PC-3 (cell line): ENCODE results near the gene FAM124A. TPM values are rescaled to one million over a fixed set of nuclear protein-coding genes. Genes with fewer than 3 reads are reported as not detected.

Experiments
- ATAC-seq: fragments of 200-7000 bp; cut with Tn5 transposase; 2 replicates; pipeline ENCODE4 v1.9.1; 2020; ENCODE audit warnings: mild to moderate bottlenecking, moderate library complexity
- BruUV-seq: library from RNA; stranded (reverse); fragments of 400-500 nt; replicated peaks from 2 replicates; lab custom pipeline; 2021; lab: Mats Ljungman, UMichigan
- CTCF ChIA-PET: fragments of 300-600 bp; sonication (Branson Sonifier 250); formaldehyde crosslinking; loops from one replicate; lab custom pipeline; 2022; ENCODE audit warnings: antibody characterized with exemption; lab: Charles Lee
- POLR2A ChIA-PET: fragments of 300-600 bp; sonication (Branson Sonifier 250); formaldehyde crosslinking; loops from one replicate; lab custom pipeline; 2022; ENCODE audit warnings: antibody characterized with exemption; ENCODE audit not compliant: unreplicated experiment; lab: Charles Lee
- DNase-seq: peaks from one replicate; pipeline ENCODE4 v3.0.0-alpha.2; 2015
- H2AFZ ChIP-seq: fragments of 300-600 bp; sonication (generic); 2 replicates; pipeline ENCODE4 v1.6.0; 2016; ENCODE audit warnings: antibody characterized with exemption, low read length
- H3F3A ChIP-seq: fragments of 300-600 bp; sonication (generic); one replicate; pipeline ENCODE4 v1.6.0; 2017; ENCODE audit warnings: antibody characterized with exemption, low read length, control low read depth, mild to moderate bottlenecking; ENCODE audit not compliant: unreplicated experiment
- H3K27ac ChIP-seq: fragments of 300-600 bp; sonication (generic); 2 replicates; pipeline ENCODE4 v1.5.1; 2016; ENCODE audit warnings: mild to moderate bottlenecking, low read length
- H3K27me3 ChIP-seq: fragments of 300-600 bp; sonication (generic); 2 replicates; pipeline ENCODE4 v1.6.1; 2016; ENCODE audit warnings: low read length, mixed read lengths
- H3K36me3 ChIP-seq: fragments of 300-600 bp; sonication (generic); 2 replicates; pipeline ENCODE4 v1.6.1; 2016; ENCODE audit warnings: low read depth, mixed run types, low read length, mixed read lengths
- H3K4me1 ChIP-seq: fragments of 300-600 bp; sonication (generic); 2 replicates; pipeline ENCODE4 v1.5.1; 2016; ENCODE audit warnings: low read length; ENCODE audit not compliant: insufficient read depth
- H3K4me2 ChIP-seq: fragments of 300-600 bp; sonication (generic); 2 replicates; pipeline ENCODE4 v1.6.0; 2016; ENCODE audit warnings: low read length
- H3K4me3 ChIP-seq: fragments of 300-600 bp; sonication (generic); 2 replicates; pipeline ENCODE4 v1.5.1; 2016; ENCODE audit warnings: mild to moderate bottlenecking, low read length, mixed read lengths
- H3K79me2 ChIP-seq: fragments of 300-600 bp; sonication (generic); 2 replicates; pipeline ENCODE4 v1.6.1; 2017; ENCODE audit warnings: low read length, mixed read lengths
- H3K9ac ChIP-seq: fragments of 300-600 bp; sonication (generic); 2 replicates; pipeline ENCODE4 v1.6.0; 2016; ENCODE audit warnings: mild to moderate bottlenecking, low read length
- H3K9me2 ChIP-seq: fragments of 300-600 bp; sonication (generic); replicated peaks from 2 replicates; pipeline ENCODE4 v1.6.1; 2016; ENCODE audit warnings: mixed run types, low read length, mixed read lengths
- H3K9me3 ChIP-seq: fragments of 300-600 bp; sonication (generic); 2 replicates; pipeline ENCODE4 v1.6.1; 2016; ENCODE audit warnings: low read length, mixed read lengths
- H4K20me1 ChIP-seq: fragments of 300-600 bp; sonication (generic); 2 replicates; pipeline ENCODE4 v1.6.1; 2016; ENCODE audit warnings: low read length, mixed read lengths
- EZH2 ChIP-seq: fragments of 300-600 bp; sonication (generic); IDR thresholded peaks from one replicate; pipeline ENCODE4 v1.6.1; 2017; ENCODE audit warnings: antibody characterized with exemption, mild to moderate bottlenecking, low read length; ENCODE audit not compliant: unreplicated experiment
- EZH2phosphoT487 ChIP-seq: fragments of 300-600 bp; sonication (generic); IDR thresholded peaks from 2 replicates; pipeline ENCODE4 v1.6.1; 2018; ENCODE audit warnings: mild to moderate bottlenecking, antibody characterized with exemption, low read length, borderline replicate concordance
- intact Hi-C: fragments of 100-400 bp; cut with micrococcal nuclease; formaldehyde crosslinking; loops from 2 replicates; pipeline ENCODE4 v1.9.0; 2023
- total RNA-seq: library from RNA; depleted of rRNA; stranded (reverse); fragments of >200 nt; gene quantifications from 2 replicates; pipeline ENCODE4 v1.2.3, GENCODE V29; 2014
- TF ChIP-seq, protein P1 (sequence below): fragments of 300-600 bp; sonication (generic); conservative IDR thresholded peaks from 2 replicates; pipeline ENCODE4 v1.5.1; 2017; ENCODE audit warnings: antibody characterized with exemption, low read depth, mild to moderate bottlenecking, low read length

The FAM124A gene
- total RNA-seq, 1 experiment from 2014 or later = 1.1 TPM

DNA sequence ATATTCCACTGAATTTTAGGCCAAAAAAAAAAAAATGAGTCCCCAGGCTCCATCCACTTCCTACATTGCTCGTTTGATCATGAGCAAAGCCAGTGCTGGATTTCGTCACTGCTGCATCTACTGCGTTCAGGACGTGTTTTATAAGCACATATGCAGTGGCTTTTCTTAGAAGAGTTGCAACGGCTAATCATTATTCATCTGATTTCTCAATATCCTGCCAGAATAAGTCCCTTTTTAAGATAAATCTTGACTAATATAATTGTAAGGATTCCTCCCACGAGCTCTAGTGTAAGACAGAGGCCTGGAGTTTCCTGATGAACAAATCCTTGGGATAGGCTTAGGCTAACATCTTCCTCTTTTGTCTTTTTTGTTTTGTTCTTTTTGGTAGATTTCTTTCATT lies 19.5 kb downstream of the FAM124A start:
- no peaks in the 10 kb centered on the region for H3K36me3 ChIP-seq
- H3K9me3 ChIP-seq = no peaks in the 10 kb centered on the region
- no peaks in the 10 kb centered on the region for H4K20me1 ChIP-seq
- DNase-seq (no peak), ATAC-seq (no peak)
- BruUV-seq = no TSS peak
- no peaks in the 10 kb centered on the region for H3F3A ChIP-seq
- no peak overlapping the region for H3K9ac ChIP-seq
- no peak for TF ChIP-seq EZH2phosphoT487
- intact Hi-C loops = no loop called here
- no peaks in the 10 kb centered on the region for H3K9me2 ChIP-seq
- no peak overlapping the region for H3K27ac ChIP-seq
- H3K27me3 ChIP-seq = no peaks in the 10 kb centered on the region
- H3K4me2 ChIP-seq = no peak overlapping the region
- ChIA-PET CTCF (no interaction called here), POLR2A (no interaction called here)
- no peak overlapping the region for H3K4me3 ChIP-seq
- H2AFZ ChIP-seq = no peak overlapping the region
- H3K4me1 ChIP-seq = no peaks in the 10 kb centered on the region
- H3K79me2 ChIP-seq = no peaks in the 10 kb centered on the region

DNA sequence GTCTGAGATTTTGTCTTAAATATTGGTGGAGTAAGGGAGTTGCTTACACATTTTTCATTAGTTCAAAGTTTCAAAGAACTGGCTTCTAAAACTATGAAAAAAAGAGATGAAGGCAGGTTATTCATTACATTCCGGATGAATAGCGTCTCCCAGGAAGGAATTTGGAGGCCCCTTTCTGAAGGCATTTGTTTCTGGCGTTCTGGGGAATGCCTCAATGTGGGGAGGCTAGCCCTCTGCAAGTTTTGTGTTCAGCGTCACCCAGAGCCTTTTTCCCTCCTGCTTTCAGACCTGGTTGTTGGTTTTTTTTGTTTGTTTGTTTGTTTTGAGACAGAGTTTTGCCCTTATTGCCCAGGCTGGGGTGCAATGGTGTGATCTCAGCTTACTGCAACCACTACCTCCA lies 21.0 kb downstream of the FAM124A start:
- CTCF ChIA-PET = no interaction called here
- H4K20me1 ChIP-seq = no peaks in the 10 kb centered on the region
- intact Hi-C loops = no loop called here
- no peaks in the 10 kb centered on the region for H3K9me2 ChIP-seq
- no peaks in the 10 kb centered on the region for H3F3A ChIP-seq
- POLR2A ChIA-PET = no interaction called here
- H3K27ac ChIP-seq = no peak overlapping the region
- H3K9me3 ChIP-seq = no peaks in the 10 kb centered on the region
- no peak overlapping the region for H2AFZ ChIP-seq
- BruUV-seq = no TSS peak
- DNase-seq = no peak
- no peaks in the 10 kb centered on the region for H3K27me3 ChIP-seq
- no peak overlapping the region for H3K4me2 ChIP-seq
- H3K4me3 ChIP-seq = no peak overlapping the region
- TF ChIP-seq, protein P1, sequence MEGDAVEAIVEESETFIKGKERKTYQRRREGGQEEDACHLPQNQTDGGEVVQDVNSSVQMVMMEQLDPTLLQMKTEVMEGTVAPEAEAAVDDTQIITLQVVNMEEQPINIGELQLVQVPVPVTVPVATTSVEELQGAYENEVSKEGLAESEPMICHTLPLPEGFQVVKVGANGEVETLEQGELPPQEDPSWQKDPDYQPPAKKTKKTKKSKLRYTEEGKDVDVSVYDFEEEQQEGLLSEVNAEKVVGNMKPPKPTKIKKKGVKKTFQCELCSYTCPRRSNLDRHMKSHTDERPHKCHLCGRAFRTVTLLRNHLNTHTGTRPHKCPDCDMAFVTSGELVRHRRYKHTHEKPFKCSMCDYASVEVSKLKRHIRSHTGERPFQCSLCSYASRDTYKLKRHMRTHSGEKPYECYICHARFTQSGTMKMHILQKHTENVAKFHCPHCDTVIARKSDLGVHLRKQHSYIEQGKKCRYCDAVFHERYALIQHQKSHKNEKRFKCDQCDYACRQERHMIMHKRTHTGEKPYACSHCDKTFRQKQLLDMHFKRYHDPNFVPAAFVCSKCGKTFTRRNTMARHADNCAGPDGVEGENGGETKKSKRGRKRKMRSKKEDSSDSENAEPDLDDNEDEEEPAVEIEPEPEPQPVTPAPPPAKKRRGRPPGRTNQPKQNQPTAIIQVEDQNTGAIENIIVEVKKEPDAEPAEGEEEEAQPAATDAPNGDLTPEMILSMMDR = no peak
- H3K9ac ChIP-seq = no peak overlapping the region
- ATAC-seq = no peak
- no peaks in the 10 kb centered on the region for H3K4me1 ChIP-seq
- no peaks in the 10 kb centered on the region for H3K36me3 ChIP-seq
- no peaks in the 10 kb centered on the region for H3K79me2 ChIP-seq

DNA sequence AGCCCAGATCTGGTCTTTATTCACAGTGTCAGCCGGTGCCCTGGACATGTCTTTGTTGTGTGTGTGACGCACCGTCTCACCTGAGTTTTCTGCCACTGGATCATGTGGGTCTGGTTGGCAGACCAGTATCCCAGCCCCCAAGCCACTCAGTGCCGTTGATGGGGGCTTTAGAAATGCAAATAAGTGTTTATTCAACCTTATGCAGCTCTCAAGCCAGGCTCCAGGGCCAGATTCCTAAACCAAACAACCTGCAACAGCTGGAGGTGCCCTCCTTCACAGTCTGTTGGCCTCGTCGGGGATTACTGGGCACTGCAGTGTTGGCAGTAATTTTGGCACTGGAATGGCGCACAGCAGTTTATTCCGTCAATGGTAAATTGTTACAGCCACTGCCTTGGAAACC lies 21.6 kb downstream of the FAM124A start:
- ChIA-PET CTCF (no interaction called here), POLR2A (no interaction called here)
- no peak overlapping the region for H3K9ac ChIP-seq
- no TSS peak for BruUV-seq
- peaks cover 2% of the 10 kb centered on the region for H3K4me1 ChIP-seq
- TF ChIP-seq EZH2phosphoT487 = no peak
- TF ChIP-seq EZH2 = no peak
- TF ChIP-seq, protein P1 = no peak
- no peak overlapping the region for H3K27ac ChIP-seq
- no peaks in the 10 kb centered on the region for H3K36me3 ChIP-seq
- H3K79me2 ChIP-seq = no peaks in the 10 kb centered on the region
- H2AFZ ChIP-seq = no peak overlapping the region
- H4K20me1 ChIP-seq = no peaks in the 10 kb centered on the region
- H3K9me3 ChIP-seq = no peaks in the 10 kb centered on the region
- no peaks in the 10 kb centered on the region for H3K9me2 ChIP-seq
- DNase-seq (no peak), ATAC-seq (no peak)
- intact Hi-C loops = no loop called here
- H3F3A ChIP-seq = no peaks in the 10 kb centered on the region
- H3K4me2 ChIP-seq = no peak overlapping the region
- no peaks in the 10 kb centered on the region for H3K27me3 ChIP-seq
- H3K4me3 ChIP-seq = no peak overlapping the region
